Kidney (tissue), 14 donors: ENCODE measurements around the gene TCF3. TPM values are rescaled to one million over a fixed set of nuclear protein-coding genes. Genes with fewer than 3 reads are reported as not detected.

ENCODE experiments used
- DNase-seq, 5 donors: peaks; one replicate each; pipeline ENCODE4 v3.0.0-alpha.2; 2013 to 2020
- FAIRE-seq: peaks from 2 replicates; lab custom pipeline; 2012; peaks lifted over from hg19 to GRCh38; lab: Jason Lieb, UNC
- H3K27ac ChIP-seq, 2 donors: one replicate each; pipeline ENCODE4 v1.7.0; 2013; ENCODE audit warnings: low read depth in 2 of 2, low read length in 2 of 2, inconsistent platforms in 1 of 2
- H3K27me3 ChIP-seq: one replicate; pipeline ENCODE4 v1.7.1; 2013; ENCODE audit warnings: low read length, inconsistent platforms; ENCODE audit not compliant: control insufficient read depth, insufficient read depth
- H3K36me3 ChIP-seq, 3 donors: one replicate each; pipeline versions ENCODE4 v1.7.0 to v1.7.1; 2013; ENCODE audit warnings: low read length in 3 of 3, control low read depth in 1 of 3, inconsistent platforms in 1 of 3; ENCODE audit not compliant: insufficient read depth in 3 of 3, control insufficient read depth in 2 of 3
- H3K4me1 ChIP-seq, 3 donors: one replicate each; pipeline versions ENCODE4 v1.7.0 to v1.7.1; 2013; ENCODE audit warnings: low read length in 3 of 3, inconsistent platforms in 1 of 3, low read depth in 1 of 3; ENCODE audit not compliant: control insufficient read depth in 2 of 3, insufficient read depth in 2 of 3
- H3K4me3 ChIP-seq, 3 donors: one replicate each; pipeline versions ENCODE4 v1.7.0 to v1.8.1; 2013; ENCODE audit warnings: low read length in 3 of 3, control low read depth in 1 of 3, inconsistent platforms in 1 of 3
- H3K9ac ChIP-seq, 3 donors: one replicate each; pipeline versions ENCODE4 v1.7.0 to v1.7.1; 2013; ENCODE audit warnings: low read length in 3 of 3, control low read depth in 1 of 3, inconsistent platforms in 1 of 3
- H3K9me3 ChIP-seq, 3 donors: one replicate each; pipeline versions ENCODE4 v1.7.0 to v1.7.1; 2013; ENCODE audit warnings: low read length in 3 of 3, control low read depth in 1 of 3, inconsistent platforms in 1 of 3; ENCODE audit not compliant: control insufficient read depth in 2 of 3, insufficient read depth in 1 of 3
- intact Hi-C: fragments of 100-400 bp; cut with DNase I; formaldehyde crosslinking; loops from one replicate; pipeline ENCODE4 v1.11.1; 2022
- polyA plus RNA-seq: library from polyadenylated mRNA; stranded (reverse); fragments of 350-450 nt; fragmentation: Illumina TruSeq; extraction: RNeasy Lipid Tissue Mini Kit (QIAGEN cat#74804); gene quantifications from one replicate; pipeline ENCODE4 v1.2.3, GENCODE V29; 2014; ENCODE audit warnings: low read depth, low replicate concordance; ENCODE audit not compliant: insufficient read depth
- total RNA-seq: library from RNA; stranded (reverse); fragmentation: NEBNext Ultra II Directional; extraction: Animal tissue kit (Norgen Biotek cat#: 25700); gene quantifications from one replicate; pipeline ENCODE4 v1.2.1, GENCODE V29; 2021
- TF ChIP-seq, protein P1 (sequence below): IDR thresholded peaks from 3 replicates; pipeline ENCODE4 v1.5.1; 2012; ENCODE audit warnings: mild to moderate bottlenecking, moderate library complexity, borderline replicate concordance; ENCODE audit not compliant: insufficient read depth; ENCODE audit errors: extremely low read depth
- donor health status: control.
- donor health status: control.
- donor health status: control.
- donor health status: control.
- donor health status: control.
- donor health status: DM: yes; HTN: yes; CAD: no.
- donor health status: Normal renal cell carcinoma (clear cell type).

Gene TCF3
- total and polyA plus RNA-seq, 2 donors from 2014 or later = 20.3 to 50.2 TPM

DNA sequence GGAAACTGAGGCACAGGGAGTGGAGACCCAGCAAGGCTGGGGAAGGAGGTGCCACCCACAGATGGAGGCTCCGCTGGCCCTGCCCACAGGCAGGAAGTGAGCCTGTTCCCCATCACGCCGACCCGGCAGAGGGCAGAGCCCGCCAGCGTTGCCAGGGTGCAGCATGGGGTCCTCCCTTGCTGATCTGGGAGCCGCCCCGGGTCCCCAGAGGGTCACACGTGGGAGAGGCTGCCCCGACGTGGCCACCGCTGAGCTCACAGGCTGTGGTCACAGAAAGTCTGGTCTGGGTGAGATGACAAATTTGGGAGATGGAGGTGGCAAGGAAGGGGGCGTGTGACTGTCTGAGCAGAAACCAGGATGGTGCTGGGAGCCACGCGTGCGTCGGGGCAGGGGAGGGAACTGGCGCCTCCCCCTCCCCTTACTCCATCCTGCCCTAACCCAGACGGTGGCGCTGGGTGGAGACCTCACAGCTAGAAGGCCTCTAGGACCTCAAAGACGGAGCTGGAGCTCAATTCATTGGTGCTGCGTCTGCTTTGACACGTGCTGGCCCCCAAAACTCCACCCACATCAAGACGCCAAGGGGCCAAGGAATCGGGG, 92.0 kb downstream of the TCF3 start:
- Histone ChIP-seq H3K27me3 (no peaks in the 10 kb centered on the region), H3K9me3 (no peaks in the 10 kb centered on the region), H3K4me3 (no peak overlapping the region), H3K4me1 (no peaks in the 10 kb centered on the region), H3K9ac (no peak overlapping the region), H3K27ac (no peak overlapping the region), H3K36me3 (no peaks in the 10 kb centered on the region)
- FAIRE-seq = no peak
- intact Hi-C loops = no loop called here
- TF ChIP-seq, protein P1, sequence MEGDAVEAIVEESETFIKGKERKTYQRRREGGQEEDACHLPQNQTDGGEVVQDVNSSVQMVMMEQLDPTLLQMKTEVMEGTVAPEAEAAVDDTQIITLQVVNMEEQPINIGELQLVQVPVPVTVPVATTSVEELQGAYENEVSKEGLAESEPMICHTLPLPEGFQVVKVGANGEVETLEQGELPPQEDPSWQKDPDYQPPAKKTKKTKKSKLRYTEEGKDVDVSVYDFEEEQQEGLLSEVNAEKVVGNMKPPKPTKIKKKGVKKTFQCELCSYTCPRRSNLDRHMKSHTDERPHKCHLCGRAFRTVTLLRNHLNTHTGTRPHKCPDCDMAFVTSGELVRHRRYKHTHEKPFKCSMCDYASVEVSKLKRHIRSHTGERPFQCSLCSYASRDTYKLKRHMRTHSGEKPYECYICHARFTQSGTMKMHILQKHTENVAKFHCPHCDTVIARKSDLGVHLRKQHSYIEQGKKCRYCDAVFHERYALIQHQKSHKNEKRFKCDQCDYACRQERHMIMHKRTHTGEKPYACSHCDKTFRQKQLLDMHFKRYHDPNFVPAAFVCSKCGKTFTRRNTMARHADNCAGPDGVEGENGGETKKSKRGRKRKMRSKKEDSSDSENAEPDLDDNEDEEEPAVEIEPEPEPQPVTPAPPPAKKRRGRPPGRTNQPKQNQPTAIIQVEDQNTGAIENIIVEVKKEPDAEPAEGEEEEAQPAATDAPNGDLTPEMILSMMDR = no peak
- no peak for DNase-seq

Other genes starting within 250 kb of the TCF3 start
- 98.5 TPM for gene DAZAP1, start 245.0 kb downstream of the TCF3 start, total RNA-seq
- gene DAZAP1, start 245.0 kb downstream of the TCF3 start, polyA plus RNA-seq = 47.7 TPM
- gene RPS15, start 214.2 kb downstream of the TCF3 start, total RNA-seq = 893 TPM
- gene RPS15, start 214.2 kb downstream of the TCF3 start, polyA plus RNA-seq = 1,823 TPM
- 0.25 TPM for gene APC2, start 202.5 kb downstream of the TCF3 start, total RNA-seq
- not detected for gene APC2, start 202.5 kb downstream of the TCF3 start, polyA plus RNA-seq
- gene C19orf25, start 173.4 kb downstream of the TCF3 start, total RNA-seq = 32.5 TPM
- 50.9 TPM for gene C19orf25, start 173.4 kb downstream of the TCF3 start, polyA plus RNA-seq
- 5.3 TPM for gene PCSK4, start 162.3 kb downstream of the TCF3 start, total RNA-seq
- 5.5 TPM for gene PCSK4, start 162.3 kb downstream of the TCF3 start, polyA plus RNA-seq
- gene REEP6, start 161.4 kb downstream of the TCF3 start, total RNA-seq = 9.6 TPM
- gene REEP6, start 161.4 kb downstream of the TCF3 start, polyA plus RNA-seq = 60.0 TPM
- gene ADAMTSL5, start 139.6 kb downstream of the TCF3 start, total RNA-seq = 4.6 TPM
- 1.4 TPM for gene ADAMTSL5, start 139.6 kb downstream of the TCF3 start, polyA plus RNA-seq
- not detected for gene PLK5, start 128.5 kb downstream of the TCF3 start, total RNA-seq
- not detected for gene PLK5, start 128.5 kb downstream of the TCF3 start, polyA plus RNA-seq
- 19.3 TPM for gene MEX3D, start 84.3 kb downstream of the TCF3 start, total RNA-seq
- 5.4 TPM for gene MEX3D, start 84.3 kb downstream of the TCF3 start, polyA plus RNA-seq
- 62.5 TPM for gene MBD3, start 59.8 kb downstream of the TCF3 start, total RNA-seq
- 76.1 TPM for gene MBD3, start 59.8 kb downstream of the TCF3 start, polyA plus RNA-seq
- 200 TPM for gene UQCR11, start 47.2 kb downstream of the TCF3 start, total RNA-seq
- 777 TPM for gene UQCR11, start 47.2 kb downstream of the TCF3 start, polyA plus RNA-seq
- gene ONECUT3, start 100.9 kb upstream of the TCF3 start, total RNA-seq = not detected
- not detected for gene ONECUT3, start 100.9 kb upstream of the TCF3 start, polyA plus RNA-seq
- 3.6 TPM for gene ATP8B3, start 159.7 kb upstream of the TCF3 start, total RNA-seq
- gene ATP8B3, start 159.7 kb upstream of the TCF3 start, polyA plus RNA-seq = 0.24 TPM
- 36.8 TPM for gene REXO1, start 195.9 kb upstream of the TCF3 start, total RNA-seq
- gene REXO1, start 195.9 kb upstream of the TCF3 start, polyA plus RNA-seq = 12.1 TPM
- gene KLF16, start 211.0 kb upstream of the TCF3 start, total RNA-seq = 22.2 TPM
- 10.4 TPM for gene KLF16, start 211.0 kb upstream of the TCF3 start, polyA plus RNA-seq
- gene ABHD17A, start 232.9 kb upstream of the TCF3 start, total RNA-seq = 63.8 TPM
- gene ABHD17A, start 232.9 kb upstream of the TCF3 start, polyA plus RNA-seq = 65.1 TPM